Peyer's patch (tissue), 4 donors: Measurements from ENCODE around the gene BANF1. TPM values are rescaled to one million over a fixed set of nuclear protein-coding genes. Genes with fewer than 3 reads are reported as not detected.
A peak's percentile ranks its signal among the peaks of the same experiment; 100 is the strongest.

Experiments
- DNase-seq, 3 donors: peaks; one replicate each; pipeline ENCODE4 v3.0.0-alpha.2; 2017 to 2019
- H3K27ac ChIP-seq, 4 donors: fragments of 200-600 bp; sonication (generic); one replicate each; pipeline ENCODE4 v1.5.1; 2016 to 2019
- H3K27me3 ChIP-seq, 2 donors: fragments of 200-600 bp; sonication (generic); one replicate each; pipeline ENCODE4 v1.5.1; 2019
- H3K36me3 ChIP-seq, 3 donors: fragments of 200-600 bp; sonication (generic); one replicate each; pipeline ENCODE4 v1.5.1; 2016 to 2019
- H3K4me1 ChIP-seq, 4 donors: fragments of 200-600 bp; sonication (generic); one replicate each; pipeline ENCODE4 v1.5.1; 2016 to 2019
- H3K4me3 ChIP-seq, 4 donors: fragments of 200-600 bp; sonication (generic); 1 replicate in 3 of 4; 2 replicates in 1 of 4; pipeline ENCODE4 v1.5.1; 2016 to 2019; ENCODE audit warnings: mild to moderate bottlenecking in 1 of 4
- H3K9me3 ChIP-seq, 4 donors: fragments of 200-600 bp; sonication (generic); one replicate each; pipeline ENCODE4 v1.5.1; 2016 to 2019; ENCODE audit warnings: mild to moderate bottlenecking in 1 of 4
- POLR2A ChIP-seq, 2 donors: fragments of 450-650 bp; IDR thresholded peaks; one replicate each; pipeline ENCODE4 v1.5.1; 2017; ENCODE audit warnings: antibody characterized with exemption in 2 of 2, mild to moderate bottlenecking in 2 of 2, moderate library complexity in 2 of 2
- total RNA-seq, 4 donors: library from RNA; depleted of rRNA; stranded (reverse); fragments of >200 nt; gene quantifications; one replicate each; pipeline ENCODE4 v1.1.0, GENCODE V29; 2016
- TF ChIP-seq, protein P1 (sequence below), 6 experiments: fragments of 450-650 bp in 4 of 6; fragments of 200-600 bp in 2 of 6; sonication (generic) in 1 of 6; IDR thresholded peaks; one replicate each; pipeline ENCODE4 v1.5.1; 2017 to 2019; ENCODE audit warnings: antibody characterized with exemption in 6 of 6, mild to moderate bottlenecking in 3 of 6, moderate library complexity in 1 of 6

BANF1 gene, protein sequence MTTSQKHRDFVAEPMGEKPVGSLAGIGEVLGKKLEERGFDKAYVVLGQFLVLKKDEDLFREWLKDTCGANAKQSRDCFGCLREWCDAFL
- 10 to 100 TPM; 25.4 to 42.4 (median 27.7) TPM for total RNA-seq

GRCh38 chr11:66001942-66002647, at the start of gene BANF1, which contains the start of gene EIF1AD:
Gene BANF1 (plus strand): TSS chr11:66002503. CDS start chr11:66003251, 748 bp downstream.
Gene EIF1AD (minus strand): TSS chr11:66002157. CDS start chr11:66000389, 1,768 bp downstream.
- H3K27me3 ChIP-seq = no peaks in the 10 kb centered on the region
- peaks cover 0 to 22% (median 4%) of the 10 kb centered on the region in 4 donors for H3K4me1 ChIP-seq
- H3K36me3 ChIP-seq = peaks cover 0 to 45% (median 0%) of the 10 kb centered on the region in 3 donors
- peak within 1 kb of the TSS; percentile 86 to 99 (median 94) for H3K27ac ChIP-seq
- H3K4me3 ChIP-seq = peak within 1 kb of the TSS; percentile 75 to 90 (median 78)
- no peaks in the 10 kb centered on the region for H3K9me3 ChIP-seq
- peak; percentile 88 to 97 (median 92) for DNase-seq
- peak; percentile 30 to 64 for TF ChIP-seq POLR2A (IDR thresholded peaks at IDR 0.05)
- TF ChIP-seq, protein P1, sequence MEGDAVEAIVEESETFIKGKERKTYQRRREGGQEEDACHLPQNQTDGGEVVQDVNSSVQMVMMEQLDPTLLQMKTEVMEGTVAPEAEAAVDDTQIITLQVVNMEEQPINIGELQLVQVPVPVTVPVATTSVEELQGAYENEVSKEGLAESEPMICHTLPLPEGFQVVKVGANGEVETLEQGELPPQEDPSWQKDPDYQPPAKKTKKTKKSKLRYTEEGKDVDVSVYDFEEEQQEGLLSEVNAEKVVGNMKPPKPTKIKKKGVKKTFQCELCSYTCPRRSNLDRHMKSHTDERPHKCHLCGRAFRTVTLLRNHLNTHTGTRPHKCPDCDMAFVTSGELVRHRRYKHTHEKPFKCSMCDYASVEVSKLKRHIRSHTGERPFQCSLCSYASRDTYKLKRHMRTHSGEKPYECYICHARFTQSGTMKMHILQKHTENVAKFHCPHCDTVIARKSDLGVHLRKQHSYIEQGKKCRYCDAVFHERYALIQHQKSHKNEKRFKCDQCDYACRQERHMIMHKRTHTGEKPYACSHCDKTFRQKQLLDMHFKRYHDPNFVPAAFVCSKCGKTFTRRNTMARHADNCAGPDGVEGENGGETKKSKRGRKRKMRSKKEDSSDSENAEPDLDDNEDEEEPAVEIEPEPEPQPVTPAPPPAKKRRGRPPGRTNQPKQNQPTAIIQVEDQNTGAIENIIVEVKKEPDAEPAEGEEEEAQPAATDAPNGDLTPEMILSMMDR (IDR thresholded peaks at IDR 0.05) = peak in 1 of 6 experiments; percentile 13

DNA sequence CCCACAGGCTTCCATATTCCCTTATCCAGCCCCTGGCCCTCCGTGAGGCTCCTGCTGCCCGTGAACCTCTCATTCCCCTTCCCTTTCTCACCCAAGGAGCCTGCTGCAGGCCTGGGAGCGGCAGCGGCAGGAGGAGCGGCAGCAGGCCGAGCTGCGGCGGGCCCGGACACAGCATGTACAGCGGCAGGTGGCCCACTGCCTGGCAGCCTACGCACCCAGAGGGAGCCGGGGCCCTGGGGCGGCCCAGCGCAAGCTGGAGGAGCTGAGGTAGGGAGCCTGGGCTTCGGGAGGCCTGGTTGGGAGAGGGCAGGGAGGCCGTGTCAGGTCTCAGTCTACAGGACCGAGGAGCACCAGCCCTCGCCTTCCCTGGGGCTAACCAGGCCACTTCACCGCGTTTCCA, 48.8 kb upstream of the BANF1 start:
- Histone ChIP-seq H3K4me1 (peaks cover 0 to 5% (median 0%) of the 10 kb centered on the region in 4 donors), H3K36me3 (no peaks in the 10 kb centered on the region), H3K9me3 (no peaks in the 10 kb centered on the region), H3K27me3 (no peaks in the 10 kb centered on the region), H3K27ac (no peak overlapping the region), H3K4me3 (no peak overlapping the region)
- TF ChIP-seq POLR2A (IDR thresholded peaks at IDR 0.05) = no peak
- TF ChIP-seq, protein P1 (IDR thresholded peaks at IDR 0.05) = no peak
- DNase-seq = no peak

- no peak for DNase-seq
- Histone ChIP-seq H3K9me3 (no peaks in the 10 kb centered on the region), H3K4me1 (peaks cover 0 to 5% (median 0%) of the 10 kb centered on the region in 4 donors), H3K36me3 (no peaks in the 10 kb centered on the region), H3K4me3 (no peak overlapping the region), H3K27ac (no peak overlapping the region), H3K27me3 (no peaks in the 10 kb centered on the region)
- no peak for TF ChIP-seq POLR2A (IDR thresholded peaks at IDR 0.05)
- TF ChIP-seq, protein P1 (IDR thresholded peaks at IDR 0.05) = no peak
These were observed 47.5 kb upstream of the BANF1 start for GRCh38 chr11:65954771-65955170.

DNA sequence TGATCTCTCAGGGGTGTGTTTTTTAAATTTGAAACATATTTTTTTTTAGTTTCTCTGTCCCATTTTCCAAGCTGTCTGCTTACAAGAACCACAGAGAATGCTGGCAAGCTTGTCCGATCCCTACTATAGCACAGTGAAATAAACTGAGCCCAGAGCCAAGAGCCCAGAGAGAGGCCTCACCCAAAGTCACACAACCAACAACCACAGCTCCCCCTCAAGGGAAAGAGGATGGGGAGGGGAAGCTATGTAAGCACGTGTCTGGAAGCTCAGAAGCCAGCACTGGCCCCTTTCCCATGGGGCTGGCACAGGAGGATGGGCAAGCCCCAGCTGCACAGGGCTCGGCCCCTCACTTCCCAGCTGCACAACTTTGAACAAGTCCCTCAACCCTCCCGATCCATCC, 44.0 kb upstream of the BANF1 start:
- Histone ChIP-seq H3K27me3 (no peaks in the 10 kb centered on the region), H3K9me3 (no peaks in the 10 kb centered on the region), H3K4me1 (peaks cover 6 to 16% (median 13%) of the 10 kb centered on the region in 4 donors), H3K4me3 (no peak overlapping the region), H3K36me3 (no peaks in the 10 kb centered on the region), H3K27ac (no peak overlapping the region)
- TF ChIP-seq POLR2A (IDR thresholded peaks at IDR 0.05) = no peak
- TF ChIP-seq, protein P1 (IDR thresholded peaks at IDR 0.05) = no peak
- DNase-seq = no peak

DNA sequence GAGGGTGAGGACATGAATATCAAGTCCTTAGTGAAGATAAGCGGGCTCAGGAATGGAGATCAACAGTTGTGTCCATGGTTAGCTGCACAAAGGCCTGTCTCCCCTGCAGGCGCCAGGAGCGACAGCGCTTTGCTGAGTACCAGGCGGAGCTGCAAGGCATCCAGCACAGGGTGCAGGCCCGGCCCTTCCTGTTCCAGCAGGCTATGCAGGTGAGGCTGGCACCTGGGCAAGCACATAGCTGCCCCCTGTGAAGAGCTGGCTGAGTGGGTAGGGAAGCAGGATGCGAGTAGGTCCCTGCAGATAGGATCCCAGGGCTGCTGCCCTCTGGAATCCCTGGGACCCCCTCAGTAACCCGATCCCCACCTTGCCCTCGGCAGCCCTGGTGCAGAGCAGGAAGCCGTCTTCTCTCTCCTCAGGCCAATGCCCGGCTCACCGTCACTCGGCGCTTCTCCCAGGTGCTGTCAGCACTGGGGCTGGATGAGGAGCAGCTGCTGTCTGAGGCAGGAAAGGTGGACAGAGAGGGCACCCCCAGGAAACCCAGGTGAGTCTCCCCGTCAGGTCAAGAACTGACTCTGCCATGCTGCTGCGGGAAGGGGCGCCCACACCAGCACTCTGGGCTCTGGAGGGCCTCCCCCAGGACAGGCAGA, 43.4 kb upstream of the BANF1 start:
- Histone ChIP-seq H3K4me3 (no peak overlapping the region), H3K36me3 (peaks cover 0 to 3% (median 0%) of the 10 kb centered on the region in 3 donors), H3K27me3 (no peaks in the 10 kb centered on the region), H3K4me1 (peaks cover 6 to 20% (median 17%) of the 10 kb centered on the region in 4 donors), H3K9me3 (no peaks in the 10 kb centered on the region), H3K27ac (no peak overlapping the region)
- TF ChIP-seq POLR2A (IDR thresholded peaks at IDR 0.05) = no peak
- TF ChIP-seq, protein P1 (IDR thresholded peaks at IDR 0.05) = no peak
- no peak for DNase-seq
